NCI-H82 (cell line): Measurements from ENCODE around the gene IDE.
"Not testable (repeated sequence)": the region's sequence is repeated elsewhere in the genome, so short reads cannot be mapped to it uniquely, and the experiment has no call there.

Experiments
- DNase-seq: peaks from one replicate; lab custom pipeline; 2025; lab: John Stamatoyannopoulos, UW

Gene IDE

GRCh38 chr10:92419740-92420545, 153.9 kb downstream of the IDE start:
- no peak for DNase-seq

- no peak for DNase-seq
Measured at GRCh38 chr10:92418891-92419290, 155.0 kb downstream of the IDE start.

- DNase-seq, result no peak
Measured at GRCh38 chr10:92418221-92418620, 155.7 kb downstream of the IDE start.

GRCh38 chr10:92413519-92413918, 160.4 kb downstream of the IDE start:
- no peak for DNase-seq

GRCh38 chr10:92413011-92413410, 160.9 kb downstream of the IDE start:
- peak; percentile 97 for DNase-seq

GRCh38 chr10:92411406-92411805, 162.5 kb downstream of the IDE start:
- no peak for DNase-seq

- no peak for DNase-seq
Measured at GRCh38 chr10:92410501-92410900, 163.4 kb downstream of the IDE start.

- no peak for DNase-seq
Measured at GRCh38 chr10:92408017-92408361, 165.9 kb downstream of the IDE start.

- no peak for DNase-seq
Measured at GRCh38 chr10:92407305-92408016, 166.4 kb downstream of the IDE start.

GRCh38 chr10:92405419-92405924, 168.4 kb downstream of the IDE start:
- DNase-seq, result peak; percentile 17

GRCh38 chr10:92404612-92405418, 169.1 kb downstream of the IDE start:
- peak; percentile 11 for DNase-seq

GRCh38 chr10:92402234-92402633, 171.7 kb downstream of the IDE start:
- DNase-seq, result not testable (repeated sequence)
